ENCODE results near the gene KRT26.

- TF ChIP-seq CTCF (IDR thresholded peaks at IDR 0.05; ENCODE audit: low read length) (no peak), EZH2 (optimal IDR thresholded peaks at IDR 0.05; ENCODE audit: low read depth, low read length) (no peak), EZH2phosphoT487 (IDR thresholded peaks at IDR 0.05; ENCODE audit: low read length) (no peak)
Observed at GRCh38 chr17:40806131-40806530, 34.1 kb upstream of the KRT26 start.
